Mesenteric fat pad (tissue), 1 donor: ENCODE results near the gene FRAS1. TPM values are rescaled to one million over a fixed set of nuclear protein-coding genes. Genes with fewer than 3 reads are reported as not detected.
"Not testable (repeated sequence)": the region's sequence is repeated elsewhere in the genome, so short reads cannot be mapped to it uniquely, and the experiment has no call there.

ENCODE experiments used
- DNase-seq: peaks from one replicate; pipeline ENCODE4 v3.0.0-alpha.2; 2020; ENCODE audit warnings: low spot score
- total RNA-seq: library from RNA; stranded (reverse); fragmentation: NEBNext Ultra II Directional; extraction: Animal tissue kit (Norgen Biotek cat#: 25700); gene quantifications from one replicate; pipeline ENCODE4 v1.2.1, GENCODE V29; 2021
- donor health status: DM: yes; HTN: yes; CAD: no.

FRAS1 gene
- total RNA-seq, 1 donor from 2014 or later = 4.3 TPM

DNA sequence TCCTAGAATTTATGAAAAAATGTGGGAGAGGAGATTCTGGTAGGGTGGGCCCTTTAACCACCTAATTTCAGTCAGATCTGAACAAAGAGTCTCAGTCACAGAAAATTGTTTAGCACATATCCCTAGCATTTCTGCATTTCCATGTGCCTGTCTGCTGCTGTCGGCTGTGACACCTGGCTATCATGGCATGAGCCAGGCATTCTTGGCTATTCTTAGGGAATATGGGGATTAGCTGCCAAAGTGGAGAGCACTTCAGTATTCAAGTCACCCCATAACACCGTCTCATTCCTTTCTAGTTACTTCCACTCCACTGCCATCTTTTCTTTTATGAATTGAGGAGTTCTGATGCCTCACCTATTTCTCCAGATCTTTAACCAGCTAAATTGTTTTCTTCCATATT is 211.5 kb downstream of the FRAS1 start:
- DNase-seq = no peak

DNA sequence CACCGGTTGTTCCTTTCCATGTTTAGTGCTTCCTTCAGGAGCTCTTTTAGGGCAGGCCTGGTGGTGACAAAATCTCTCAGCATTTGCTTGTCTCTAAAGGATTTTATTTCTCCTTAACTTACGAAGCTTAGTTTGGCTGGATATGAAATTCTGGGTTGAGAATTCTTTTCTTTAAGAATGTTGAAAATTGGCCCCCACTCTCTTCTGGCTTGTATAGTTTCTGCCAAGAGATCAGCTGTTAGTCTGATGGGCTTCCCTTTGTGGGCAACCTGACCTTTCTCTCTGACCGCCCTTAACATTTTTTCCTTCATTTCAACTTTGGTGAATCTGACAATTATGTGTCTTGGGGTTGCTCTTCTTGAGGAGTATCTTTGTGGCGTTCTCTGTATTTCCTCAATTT is 218.3 kb downstream of the FRAS1 start:
- not testable (repeated sequence) for DNase-seq

DNA sequence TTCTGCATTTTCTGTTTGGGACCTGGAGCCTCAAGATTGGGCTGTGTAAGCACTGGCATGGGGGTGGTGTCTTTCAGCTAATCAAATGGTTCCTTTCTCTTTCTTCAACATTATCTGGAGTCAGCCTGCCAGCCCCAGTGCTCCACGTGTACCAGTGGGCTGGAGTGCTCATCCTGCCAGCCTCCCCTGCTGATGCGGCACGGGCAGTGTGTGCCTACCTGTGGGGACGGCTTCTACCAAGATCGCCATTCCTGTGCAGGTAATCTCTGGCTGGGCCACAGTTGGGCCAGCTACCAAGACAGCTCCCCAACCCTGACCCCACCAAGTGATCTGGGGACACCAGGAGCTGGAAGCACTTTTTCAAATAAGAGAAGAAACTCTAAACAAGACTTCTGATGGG is 229.2 kb downstream of the FRAS1 start:
- no peak for DNase-seq

DNA sequence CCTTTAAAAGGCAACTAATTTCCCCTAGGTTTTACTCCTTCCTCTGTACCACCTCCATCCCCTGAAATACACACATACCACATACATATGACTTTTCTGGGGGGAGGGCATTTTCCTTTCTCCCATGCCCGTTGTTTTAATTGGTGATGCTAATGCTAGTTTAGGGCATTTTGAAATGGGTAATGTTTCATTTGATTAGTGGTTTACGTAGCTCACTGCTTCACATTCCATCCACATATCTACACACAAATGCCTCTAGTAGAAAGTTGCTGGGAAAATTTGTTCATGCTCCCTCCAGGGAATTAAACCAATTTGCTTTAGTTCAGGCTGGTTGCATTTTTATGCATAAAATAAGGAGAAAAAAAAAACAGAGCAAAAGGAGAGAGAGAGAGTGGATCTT is 231.2 kb downstream of the FRAS1 start:
- DNase-seq = no peak

DNA sequence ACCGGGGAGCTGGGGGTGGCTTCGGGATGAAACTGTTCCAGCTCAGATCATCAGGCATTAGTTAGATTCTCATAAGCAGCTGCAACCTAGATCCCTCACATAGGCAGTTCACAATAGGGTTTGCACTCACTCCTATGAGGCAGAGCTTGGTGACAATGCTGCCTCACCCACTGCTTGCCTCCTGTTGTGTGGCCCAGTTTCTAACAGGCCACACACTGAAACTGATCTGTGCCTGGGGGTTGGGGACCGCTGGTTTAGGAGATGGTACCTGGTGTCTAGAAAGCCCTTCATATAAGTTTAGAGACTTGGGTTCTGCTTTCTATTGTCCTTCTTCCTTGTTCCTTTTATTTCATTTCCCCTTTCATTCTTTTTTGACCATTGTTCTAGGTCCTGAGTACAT is 234.2 kb downstream of the FRAS1 start:
- no peak for DNase-seq

DNA sequence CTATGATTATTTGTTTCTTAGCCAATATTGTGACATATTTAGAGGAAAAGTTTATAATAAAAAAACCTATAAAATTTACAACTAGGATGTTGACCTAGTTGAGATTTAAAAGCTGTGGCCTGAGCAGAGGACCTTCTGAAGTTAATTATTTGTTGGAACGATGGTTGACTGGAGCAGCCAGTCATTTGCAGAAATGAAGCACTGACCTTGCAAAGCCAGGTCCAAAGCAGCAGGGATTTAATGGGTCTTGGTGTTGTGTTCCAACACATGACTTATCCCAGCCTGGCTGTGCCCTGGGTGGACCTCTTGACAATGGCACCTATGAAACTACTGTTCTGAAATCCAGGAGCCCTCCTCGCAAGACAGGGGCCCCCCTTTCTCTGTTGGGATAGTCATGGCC is 235.2 kb downstream of the FRAS1 start:
- no peak for DNase-seq

DNA sequence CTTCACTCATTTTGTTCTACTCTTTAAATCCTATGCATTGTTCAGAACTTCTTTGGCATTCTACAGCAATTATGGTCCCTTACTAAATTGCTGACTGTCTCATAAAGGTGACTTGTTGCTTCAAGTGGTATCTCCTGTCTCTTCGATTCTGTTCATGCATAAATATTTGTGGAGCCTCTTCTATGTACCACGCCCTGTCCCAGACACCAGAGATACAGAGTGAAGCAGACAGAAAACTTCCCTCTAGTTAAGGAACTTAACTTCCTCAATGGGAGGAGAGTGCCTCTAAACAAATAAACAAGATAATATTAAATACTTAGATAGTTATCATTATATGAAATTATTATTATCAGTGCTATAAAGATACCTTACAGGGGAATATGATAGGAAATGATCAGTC is 235.7 kb downstream of the FRAS1 start:
- no peak for DNase-seq

DNA sequence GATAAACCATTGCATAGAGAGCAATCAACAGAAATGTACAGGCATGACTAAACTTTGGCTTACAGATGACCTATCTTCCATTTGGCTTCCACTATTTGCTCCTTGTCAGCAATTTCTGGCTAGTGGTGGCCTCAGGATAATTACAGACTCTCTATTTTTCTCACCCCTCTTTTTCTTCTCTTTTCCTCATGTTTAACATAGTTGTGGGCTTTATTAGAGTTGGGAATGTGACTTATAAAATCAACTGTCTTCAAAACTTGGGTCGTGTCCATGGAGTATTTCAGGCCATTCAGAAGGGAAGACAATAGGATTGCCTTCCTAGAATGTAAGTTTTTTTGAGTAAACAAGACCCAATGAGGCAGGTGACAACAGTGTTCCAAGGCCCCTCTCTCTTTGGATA is 236.2 kb downstream of the FRAS1 start:
- no peak for DNase-seq

DNA sequence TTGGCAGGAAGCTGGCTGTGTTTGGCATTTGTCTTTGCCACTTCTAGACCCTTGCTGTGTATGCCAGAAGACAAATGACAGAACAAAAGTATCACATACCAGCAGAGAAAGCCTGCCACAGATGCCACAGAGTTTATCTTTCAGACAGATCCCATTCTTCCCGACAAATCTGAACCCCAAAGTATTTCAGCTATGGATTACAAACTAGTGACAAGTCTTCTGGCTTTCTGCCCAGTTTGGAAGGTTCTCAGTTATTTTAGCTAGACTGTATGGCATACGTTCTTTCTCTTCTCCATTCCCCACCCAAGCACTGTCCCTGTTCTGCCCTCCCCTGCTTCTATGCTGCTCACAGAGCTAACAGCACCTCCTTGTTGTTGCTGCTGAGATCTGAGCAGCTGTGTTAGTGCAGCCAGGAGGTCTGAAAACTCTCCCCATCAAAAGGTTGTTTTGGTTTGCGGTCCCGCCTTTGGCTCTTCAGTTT is 236.7 kb downstream of the FRAS1 start:
- DNase-seq = no peak

DNA sequence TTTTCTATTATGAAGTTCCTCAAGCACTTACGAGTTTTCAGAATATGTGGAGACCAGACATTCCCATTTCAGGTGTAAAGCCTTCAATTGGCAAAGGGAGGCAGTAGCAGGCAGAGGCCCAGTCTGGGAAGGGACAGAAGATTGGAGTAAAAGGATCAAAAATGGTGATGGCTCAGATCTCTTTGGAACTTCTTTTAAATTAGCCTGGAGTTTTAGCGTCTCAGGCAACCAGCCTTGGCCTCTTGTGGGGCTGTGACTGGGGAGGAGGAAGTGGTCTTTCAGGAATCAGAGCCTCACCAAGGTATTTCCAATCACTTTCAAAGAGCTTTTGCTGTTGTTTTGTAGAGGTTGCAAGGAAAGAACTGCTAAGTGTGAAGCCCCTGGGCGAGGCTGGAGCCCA is 239.1 kb downstream of the FRAS1 start:
- DNase-seq = no peak

DNA sequence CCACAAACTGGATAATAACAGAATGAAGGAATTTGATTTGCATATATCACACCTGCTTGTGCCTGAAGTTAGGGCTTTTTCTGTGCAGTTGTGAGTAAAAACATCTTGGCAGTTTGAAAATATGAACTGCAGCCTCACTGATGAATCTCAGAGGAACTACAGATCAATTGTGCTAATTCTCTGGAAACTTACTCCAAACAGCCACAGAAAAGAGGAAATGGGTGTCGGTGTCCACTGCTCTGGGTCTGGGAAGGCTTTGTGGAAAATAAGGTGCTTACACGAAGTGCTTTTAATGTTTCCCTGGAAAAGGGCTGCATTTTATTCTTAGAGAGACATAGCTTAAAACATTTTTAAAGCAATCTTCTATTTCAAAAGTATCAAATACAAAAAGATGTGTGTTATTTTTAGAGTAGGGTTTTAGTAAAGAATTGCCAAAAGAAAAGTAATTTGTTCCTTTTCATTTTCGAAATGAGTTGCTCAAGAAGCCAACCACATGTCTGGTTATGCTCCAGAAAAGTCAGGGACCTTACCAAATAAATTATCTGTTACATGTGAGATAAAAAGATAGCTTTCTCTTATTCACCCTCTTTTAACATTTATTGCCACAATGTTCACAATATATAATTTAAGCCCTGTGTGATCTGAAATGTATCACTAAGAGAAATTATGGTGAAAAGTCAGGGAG is 240.1 kb downstream of the FRAS1 start:
- no peak for DNase-seq

DNA sequence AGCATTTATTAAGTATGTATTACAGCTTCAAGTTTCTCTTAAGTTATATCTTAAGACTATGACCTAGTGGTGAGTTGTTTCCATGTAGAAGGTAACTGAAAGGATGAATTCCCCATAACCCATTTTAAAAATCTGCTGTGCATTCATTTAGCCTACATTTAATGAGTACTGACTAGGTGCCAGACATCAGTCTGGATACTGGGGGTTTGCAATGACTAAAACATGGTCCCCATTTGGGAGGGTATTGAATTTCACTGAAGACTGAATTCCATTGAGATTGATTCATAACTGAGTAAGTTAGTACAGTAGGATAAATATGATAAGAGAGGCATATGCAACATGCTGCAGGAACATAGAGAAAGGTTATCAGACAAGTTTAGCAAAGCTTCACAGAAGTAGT is 241.5 kb downstream of the FRAS1 start:
- DNase-seq = no peak

DNA sequence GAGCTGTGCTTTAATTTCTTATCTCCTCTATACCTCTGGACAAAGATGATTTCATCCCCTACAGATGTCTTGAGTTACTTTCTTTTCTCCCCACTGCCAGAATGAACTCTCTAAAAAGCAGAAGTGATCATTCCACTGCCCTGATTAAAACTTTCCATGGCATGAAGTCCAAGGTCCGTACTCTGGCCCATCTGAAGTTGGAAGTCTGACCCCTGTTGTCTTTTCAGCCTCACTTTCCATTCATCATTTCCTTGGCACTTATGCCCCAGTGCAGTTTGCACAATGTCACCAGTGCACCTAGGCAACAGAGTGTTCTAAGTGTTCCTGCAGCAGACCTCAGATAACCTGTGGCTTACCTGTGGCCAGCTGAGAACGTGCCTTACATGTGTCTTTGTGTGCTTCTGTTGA is 242.4 kb downstream of the FRAS1 start:
- no peak for DNase-seq

DNA sequence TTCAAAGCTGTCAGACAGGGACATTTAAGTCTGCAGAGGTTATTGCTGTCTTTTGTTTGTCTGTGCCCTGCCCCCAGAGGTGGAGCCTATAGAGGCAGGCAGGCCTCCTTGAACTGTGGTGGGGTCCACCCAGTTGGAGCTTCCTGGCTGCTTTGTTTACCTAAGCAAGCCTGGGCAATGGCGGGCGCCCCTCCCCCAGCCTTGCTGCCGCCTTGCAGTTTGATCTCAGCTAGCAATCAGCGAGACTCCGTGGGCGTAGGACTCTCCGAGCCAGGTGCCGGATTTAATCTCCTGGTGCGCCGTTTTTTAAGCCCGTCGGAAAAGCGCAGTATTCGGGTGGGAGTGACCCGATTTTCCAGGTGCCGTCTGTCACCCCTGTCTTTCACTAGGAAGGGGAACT is 250.1 kb downstream of the FRAS1 start:
- DNase-seq = not testable (repeated sequence)

DNA sequence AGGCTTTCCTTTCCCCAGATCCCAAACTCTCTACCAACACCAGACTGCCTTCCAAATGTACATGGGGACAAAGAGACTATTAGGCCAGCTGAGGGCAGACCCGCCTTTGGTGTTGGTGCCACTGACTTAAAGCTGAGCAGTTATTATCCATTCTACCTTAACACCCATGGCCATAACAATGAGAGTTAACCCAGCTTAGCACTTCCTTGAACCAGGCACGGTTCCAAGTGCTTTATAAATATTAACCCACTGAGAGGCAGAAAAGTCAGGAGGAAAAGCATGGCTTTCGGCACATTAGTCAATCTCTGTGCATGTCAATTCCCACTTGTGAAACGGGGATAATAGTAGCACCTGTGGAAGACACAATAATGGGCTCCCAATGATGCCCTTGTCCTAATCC is 251.4 kb downstream of the FRAS1 start:
- DNase-seq = no peak

DNA sequence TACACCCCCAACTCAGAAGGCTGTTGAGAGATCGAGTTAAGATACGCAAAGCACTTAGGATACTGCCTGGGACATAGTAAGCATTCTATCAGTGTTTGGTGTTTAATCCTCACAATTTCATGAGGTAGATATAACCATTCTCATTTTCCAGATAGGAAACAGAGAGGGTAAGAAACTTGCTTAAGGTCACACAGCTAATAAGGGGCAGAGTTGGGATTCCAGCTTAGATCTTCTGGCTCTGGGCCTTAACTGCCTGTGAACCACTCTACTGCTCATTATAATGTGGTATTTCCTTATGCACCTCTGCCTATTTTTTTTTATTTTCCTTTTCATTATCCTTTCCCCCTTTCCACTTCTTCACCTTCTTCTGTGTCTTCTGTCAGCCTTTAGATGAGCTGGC is 252.2 kb downstream of the FRAS1 start:
- no peak for DNase-seq

DNA sequence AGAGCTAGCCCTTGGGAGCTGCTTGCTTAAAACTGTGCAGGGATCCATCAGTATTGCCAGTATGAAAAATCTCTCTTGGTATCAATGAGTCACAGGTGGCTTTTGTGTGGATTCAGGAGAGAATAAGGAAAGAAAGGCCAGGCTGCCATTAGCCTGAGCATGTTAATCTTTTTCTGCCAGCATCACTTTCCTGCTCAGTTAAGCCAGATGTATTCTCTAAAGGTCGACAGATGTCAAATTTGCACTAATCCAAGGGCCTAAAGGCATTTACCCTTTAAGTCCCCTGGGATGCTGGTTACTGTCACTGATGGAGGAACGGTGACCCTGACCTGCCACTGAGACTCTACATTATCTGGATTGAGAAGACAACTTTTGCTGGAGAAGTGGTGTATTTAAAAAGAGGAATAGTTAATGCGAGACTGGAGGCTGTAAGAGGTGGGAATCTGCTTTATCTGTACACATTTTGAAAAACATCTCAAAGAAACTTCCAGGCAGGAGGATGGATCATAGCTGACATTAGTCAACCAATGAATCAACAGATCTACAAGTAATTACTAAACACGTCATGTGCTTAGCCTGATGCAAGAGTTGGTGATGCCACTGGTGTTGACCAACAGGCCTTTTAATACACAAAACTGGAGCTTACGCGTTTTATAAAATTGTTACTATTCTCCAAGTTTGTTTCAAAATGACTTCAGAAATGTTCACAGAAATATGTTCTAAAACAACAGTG is 253.1 kb downstream of the FRAS1 start:
- no peak for DNase-seq

DNA sequence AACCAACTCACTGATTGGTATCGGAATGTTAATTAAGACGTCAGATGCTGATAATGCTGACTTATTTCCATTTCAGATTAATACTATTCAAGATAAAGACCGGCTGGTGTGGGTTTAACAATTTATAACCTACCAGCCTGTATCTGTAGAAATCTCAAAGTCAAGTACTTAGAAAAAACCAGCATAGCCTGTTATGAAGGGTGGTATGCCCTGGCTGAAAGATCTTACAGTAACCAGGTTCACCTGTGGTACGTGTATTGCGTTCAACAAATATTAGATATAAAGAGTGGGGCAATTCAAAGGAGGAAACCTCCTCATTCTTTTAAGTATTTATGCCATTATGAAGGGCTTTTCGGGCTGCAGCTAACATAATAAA is 253.6 kb downstream of the FRAS1 start:
- DNase-seq = no peak

DNA sequence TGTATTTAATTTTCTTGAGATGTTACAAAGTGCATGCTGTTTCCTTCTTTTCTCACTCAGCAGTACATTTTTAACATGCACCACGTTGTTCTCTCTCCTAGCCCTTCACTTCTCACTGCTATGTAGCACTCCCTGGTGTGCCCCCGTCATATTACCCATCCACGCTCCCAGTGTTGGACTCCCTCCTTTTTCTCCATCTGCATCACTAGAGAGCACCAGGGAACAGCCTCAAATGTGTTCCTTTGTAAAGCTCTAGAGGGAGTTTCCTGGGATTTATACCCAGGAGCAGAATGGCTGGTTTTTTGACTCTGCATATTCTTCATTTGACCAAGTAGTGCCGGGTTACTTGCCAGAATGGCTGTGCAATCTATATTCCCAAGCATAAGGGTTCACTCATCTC is 254.2 kb downstream of the FRAS1 start:
- no peak for DNase-seq

DNA sequence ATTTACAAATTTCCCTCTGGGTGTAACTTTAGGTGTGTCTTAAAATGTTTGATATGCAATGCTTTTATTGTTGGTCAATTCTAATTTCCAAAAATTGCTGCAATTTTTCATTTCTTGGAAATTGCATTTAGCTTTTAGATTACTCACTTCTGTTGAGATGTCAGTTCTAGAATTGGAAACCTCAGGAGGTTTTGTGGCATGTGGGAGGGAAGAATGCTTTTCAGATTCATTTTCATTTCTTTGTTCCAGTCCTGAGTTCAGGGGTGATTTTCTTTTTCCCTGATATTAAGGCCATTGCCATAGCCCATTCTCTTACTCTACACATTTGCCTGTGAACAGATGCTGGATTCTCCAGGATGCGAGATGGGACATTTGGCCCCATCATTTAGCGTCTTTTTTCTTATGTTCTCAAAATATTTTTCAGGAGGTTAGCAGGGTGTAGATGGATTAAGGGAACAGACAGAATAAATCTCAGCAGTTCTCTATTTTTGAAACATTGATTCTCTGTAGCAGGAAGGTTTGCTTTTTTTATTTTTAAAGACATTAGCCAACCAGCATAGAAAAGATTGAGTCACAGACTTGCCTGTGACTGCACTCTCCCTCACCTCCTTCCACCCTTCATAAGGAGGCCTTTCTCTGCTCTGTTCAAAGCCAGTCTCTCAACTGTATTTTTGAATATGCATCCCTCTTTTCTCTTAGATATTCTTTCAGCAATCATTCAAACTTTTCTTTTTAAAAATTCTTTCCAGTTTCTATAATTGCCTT is 256.0 kb downstream of the FRAS1 start:
- no peak for DNase-seq

DNA sequence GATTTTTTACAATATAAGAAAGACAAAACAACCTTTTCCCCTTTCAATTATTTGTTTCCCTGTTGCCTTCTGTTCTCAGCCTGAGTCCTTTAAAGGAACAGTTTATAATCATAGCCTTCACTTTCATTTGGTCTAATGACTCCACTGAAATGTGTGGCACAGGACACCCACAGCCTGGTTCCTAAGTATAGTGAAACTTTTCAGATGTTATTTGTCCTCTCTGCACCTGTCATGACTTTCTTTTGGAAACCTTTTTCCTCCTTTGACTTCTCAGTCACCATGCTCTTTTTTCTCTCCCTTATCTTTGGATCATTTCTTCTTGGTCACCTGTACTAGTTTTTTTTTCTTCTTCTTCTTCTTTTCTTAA is 256.6 kb downstream of the FRAS1 start:
- no peak for DNase-seq

DNA sequence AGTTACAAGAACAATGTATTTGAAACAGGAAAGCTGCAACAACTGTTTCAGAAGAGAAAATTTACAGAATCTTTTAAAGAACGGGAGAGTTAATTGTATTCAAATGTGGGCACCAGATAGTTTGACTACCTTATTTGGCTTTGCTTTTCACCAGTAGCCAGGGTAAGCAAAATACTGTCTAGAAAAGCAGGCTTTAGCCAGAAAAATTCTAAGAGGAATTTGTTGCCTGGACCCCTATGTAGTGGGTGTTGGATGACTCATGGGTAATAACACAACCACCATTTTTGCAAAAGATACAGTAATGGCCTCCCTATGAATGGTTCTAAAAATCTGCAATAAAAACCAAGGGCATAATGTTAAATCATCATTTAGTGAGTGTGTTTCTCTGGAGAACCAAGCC is 261.0 kb downstream of the FRAS1 start:
- no peak for DNase-seq
